ENCODE data around the gene ODC1.

ODC1 gene

GRCh38 chr2:10447895-10448575 is at the start of gene ODC1:
Gene ODC1, minus strand, starts transcription at chr2:10448327. Its CDS starts 3,295 bp downstream, at chr2:10445032.
- TF ChIP-seq, protein P1, sequence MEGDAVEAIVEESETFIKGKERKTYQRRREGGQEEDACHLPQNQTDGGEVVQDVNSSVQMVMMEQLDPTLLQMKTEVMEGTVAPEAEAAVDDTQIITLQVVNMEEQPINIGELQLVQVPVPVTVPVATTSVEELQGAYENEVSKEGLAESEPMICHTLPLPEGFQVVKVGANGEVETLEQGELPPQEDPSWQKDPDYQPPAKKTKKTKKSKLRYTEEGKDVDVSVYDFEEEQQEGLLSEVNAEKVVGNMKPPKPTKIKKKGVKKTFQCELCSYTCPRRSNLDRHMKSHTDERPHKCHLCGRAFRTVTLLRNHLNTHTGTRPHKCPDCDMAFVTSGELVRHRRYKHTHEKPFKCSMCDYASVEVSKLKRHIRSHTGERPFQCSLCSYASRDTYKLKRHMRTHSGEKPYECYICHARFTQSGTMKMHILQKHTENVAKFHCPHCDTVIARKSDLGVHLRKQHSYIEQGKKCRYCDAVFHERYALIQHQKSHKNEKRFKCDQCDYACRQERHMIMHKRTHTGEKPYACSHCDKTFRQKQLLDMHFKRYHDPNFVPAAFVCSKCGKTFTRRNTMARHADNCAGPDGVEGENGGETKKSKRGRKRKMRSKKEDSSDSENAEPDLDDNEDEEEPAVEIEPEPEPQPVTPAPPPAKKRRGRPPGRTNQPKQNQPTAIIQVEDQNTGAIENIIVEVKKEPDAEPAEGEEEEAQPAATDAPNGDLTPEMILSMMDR (IDR thresholded peaks at IDR 0.05) = no peak
- Histone ChIP-seq H3K9me3 (no peaks in the 10 kb centered on the region), H3K27me3 (no peaks in the 10 kb centered on the region), H3K27ac (peak within 1 kb of the TSS; percentile 89), H3K36me3 (peaks cover 17% of the 10 kb centered on the region), H3K4me1 (ENCODE audit: control insufficient read depth in 1 of 2, insufficient read depth in 1 of 2, low read depth in 1 of 2, low read length in 1 of 2) (peaks cover 20 to 23% of the 10 kb centered on the region in 2 experiments), H3K4me3 (ENCODE audit: low read depth in 1 of 2, low read length in 1 of 2) (peak within 1 kb of the TSS; percentile 85 to 88)

DNA sequence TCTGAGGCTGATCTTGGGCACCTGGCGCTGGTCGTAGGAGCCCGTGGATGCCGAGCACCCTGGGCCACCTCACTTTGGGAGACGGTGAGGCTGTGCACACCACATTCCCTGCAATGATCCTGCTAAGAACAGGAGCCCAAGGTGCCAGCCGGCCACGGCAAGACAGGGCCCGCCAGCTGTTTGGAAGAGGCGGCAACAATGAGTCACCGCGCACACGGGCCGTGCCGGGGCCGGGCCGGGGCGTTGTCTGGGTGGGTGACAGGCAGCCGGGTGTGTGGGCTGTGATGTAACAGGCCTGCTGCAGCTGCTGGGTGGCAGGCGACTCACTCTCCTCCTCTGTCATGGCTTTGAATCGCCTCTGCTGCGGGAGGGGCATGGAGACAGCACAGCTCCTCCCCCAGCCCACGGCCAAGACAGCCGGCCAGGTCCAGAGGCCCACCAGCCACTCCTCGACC is 49.7 kb upstream of the ODC1 start:
- H3K27ac ChIP-seq = no peak overlapping the region
- H3K4me3 ChIP-seq (ENCODE audit: low read depth in 1 of 2, low read length in 1 of 2) = no peak overlapping the region
- no peaks in the 10 kb centered on the region for H3K36me3 ChIP-seq
- no peaks in the 10 kb centered on the region for H3K9me3 ChIP-seq
- TF ChIP-seq, protein P1 (IDR thresholded peaks at IDR 0.05) = no peak
- peaks cover 57% of the 10 kb centered on the region for H3K27me3 ChIP-seq
- no peaks in the 10 kb centered on the region for H3K4me1 ChIP-seq (ENCODE audit: control insufficient read depth in 1 of 2, insufficient read depth in 1 of 2, low read depth in 1 of 2, low read length in 1 of 2)

GRCh38 chr2:10495988-10496313 is 47.8 kb upstream of the ODC1 start:
- H3K27me3 ChIP-seq = peaks cover 57% of the 10 kb centered on the region

DNA sequence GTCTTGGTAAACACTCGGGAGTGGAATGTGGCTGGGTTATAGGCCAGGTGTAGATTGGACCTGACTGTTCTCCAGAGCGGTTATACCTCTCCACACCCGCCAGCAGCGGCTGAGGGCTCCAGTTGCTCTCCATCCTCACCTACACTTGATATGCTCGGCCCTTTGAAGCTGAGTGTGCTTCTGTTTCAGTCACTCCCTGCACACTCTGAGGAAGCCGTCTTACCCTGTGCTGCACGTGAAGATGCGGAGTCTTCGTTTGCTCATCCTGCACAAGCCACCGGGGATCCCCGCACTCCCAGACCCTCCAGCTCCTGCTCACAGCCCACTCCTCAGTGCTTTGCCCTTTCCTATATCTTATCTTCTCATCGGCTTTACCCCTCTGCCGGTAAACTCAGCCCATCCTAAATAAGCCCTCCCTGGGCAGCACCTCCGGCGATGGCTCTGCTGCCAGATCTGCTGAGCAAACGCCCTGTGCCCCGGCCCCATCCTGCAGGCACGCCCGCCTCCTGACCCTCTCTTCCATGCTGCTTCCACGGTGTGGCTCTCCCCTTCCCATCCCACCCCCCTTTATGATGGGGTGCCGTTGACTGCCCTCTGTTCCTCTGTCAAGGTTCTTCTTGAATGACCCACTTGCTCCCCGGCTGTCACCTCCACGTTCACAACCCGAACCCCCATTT is 47.3 kb upstream of the ODC1 start:
- Histone ChIP-seq H3K27ac (no peak overlapping the region), H3K9me3 (no peaks in the 10 kb centered on the region), H3K4me3 (ENCODE audit: low read depth in 1 of 2, low read length in 1 of 2) (no peak overlapping the region), H3K27me3 (peaks cover 57% of the 10 kb centered on the region), H3K4me1 (ENCODE audit: control insufficient read depth in 1 of 2, insufficient read depth in 1 of 2, low read depth in 1 of 2, low read length in 1 of 2) (no peaks in the 10 kb centered on the region), H3K36me3 (no peaks in the 10 kb centered on the region)
- TF ChIP-seq, protein P1 (IDR thresholded peaks at IDR 0.05) = no peak

More at GRCh38 chr2:10495988-10496313, 47.8 kb upstream of the ODC1 start:
- Histone ChIP-seq H3K4me1 (ENCODE audit: control insufficient read depth in 1 of 2, insufficient read depth in 1 of 2, low read depth in 1 of 2, low read length in 1 of 2) (no peaks in the 10 kb centered on the region), H3K27ac (no peak overlapping the region), H3K9me3 (no peaks in the 10 kb centered on the region), H3K36me3 (no peaks in the 10 kb centered on the region), H3K4me3 (ENCODE audit: low read depth in 1 of 2, low read length in 1 of 2) (no peak overlapping the region)
- TF ChIP-seq, protein P1 (IDR thresholded peaks at IDR 0.05) = no peak

DNA sequence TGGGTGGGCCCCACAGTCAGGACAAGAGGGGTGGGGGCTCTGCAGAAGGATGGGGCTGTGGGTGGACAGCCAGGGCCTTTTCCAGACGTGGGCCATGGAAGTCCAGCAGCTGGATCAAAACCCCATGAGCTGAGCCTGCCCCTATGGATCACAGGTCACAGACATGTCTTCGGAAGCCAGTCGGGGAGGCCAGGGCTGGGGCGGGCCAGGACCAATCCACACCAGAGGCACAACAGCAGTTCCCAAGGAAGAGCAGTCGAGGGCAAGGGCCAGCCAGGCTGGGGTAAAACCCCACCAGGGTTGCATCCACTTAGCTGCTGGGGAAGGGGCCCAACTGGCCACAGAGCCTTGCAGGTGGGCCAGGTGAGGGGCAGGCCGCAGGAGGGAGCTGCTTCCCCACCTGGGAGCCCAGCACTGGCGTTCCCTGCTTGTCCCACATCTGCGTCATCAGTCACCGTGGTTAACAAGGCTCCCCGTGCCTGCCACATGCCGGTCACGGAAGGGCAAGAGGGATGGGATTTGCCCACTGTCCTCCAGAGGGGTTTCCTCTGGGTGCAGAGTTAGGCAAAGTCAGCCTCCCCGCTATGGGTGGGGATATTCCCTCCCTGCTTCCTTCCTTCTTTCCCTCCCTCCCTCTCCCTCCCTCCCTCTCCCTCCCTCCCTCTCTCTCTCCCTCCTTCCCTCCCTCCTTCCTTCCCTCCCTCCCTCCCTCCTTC is 46.4 kb upstream of the ODC1 start:
- TF ChIP-seq, protein P1 (IDR thresholded peaks at IDR 0.05) = no peak
- no peak overlapping the region for H3K4me3 ChIP-seq (ENCODE audit: low read depth in 1 of 2, low read length in 1 of 2)
- peaks cover 57% of the 10 kb centered on the region for H3K27me3 ChIP-seq
- H3K27ac ChIP-seq = no peak overlapping the region
- H3K36me3 ChIP-seq = no peaks in the 10 kb centered on the region
- H3K4me1 ChIP-seq (ENCODE audit: control insufficient read depth in 1 of 2, insufficient read depth in 1 of 2, low read depth in 1 of 2, low read length in 1 of 2) = no peaks in the 10 kb centered on the region
- no peaks in the 10 kb centered on the region for H3K9me3 ChIP-seq
